Measurements from ENCODE around the gene LIPC. TPM values are rescaled to one million over a fixed set of nuclear protein-coding genes. Genes with fewer than 3 reads are reported as not detected.
A peak's percentile ranks its signal among the peaks of the same experiment; 100 is the strongest.

Gene LIPC
- polyA plus RNA-seq, 1 donor (not counting 4 experiments of a cell fraction or from before 2014, with no cell fraction given): not detected

DNA sequence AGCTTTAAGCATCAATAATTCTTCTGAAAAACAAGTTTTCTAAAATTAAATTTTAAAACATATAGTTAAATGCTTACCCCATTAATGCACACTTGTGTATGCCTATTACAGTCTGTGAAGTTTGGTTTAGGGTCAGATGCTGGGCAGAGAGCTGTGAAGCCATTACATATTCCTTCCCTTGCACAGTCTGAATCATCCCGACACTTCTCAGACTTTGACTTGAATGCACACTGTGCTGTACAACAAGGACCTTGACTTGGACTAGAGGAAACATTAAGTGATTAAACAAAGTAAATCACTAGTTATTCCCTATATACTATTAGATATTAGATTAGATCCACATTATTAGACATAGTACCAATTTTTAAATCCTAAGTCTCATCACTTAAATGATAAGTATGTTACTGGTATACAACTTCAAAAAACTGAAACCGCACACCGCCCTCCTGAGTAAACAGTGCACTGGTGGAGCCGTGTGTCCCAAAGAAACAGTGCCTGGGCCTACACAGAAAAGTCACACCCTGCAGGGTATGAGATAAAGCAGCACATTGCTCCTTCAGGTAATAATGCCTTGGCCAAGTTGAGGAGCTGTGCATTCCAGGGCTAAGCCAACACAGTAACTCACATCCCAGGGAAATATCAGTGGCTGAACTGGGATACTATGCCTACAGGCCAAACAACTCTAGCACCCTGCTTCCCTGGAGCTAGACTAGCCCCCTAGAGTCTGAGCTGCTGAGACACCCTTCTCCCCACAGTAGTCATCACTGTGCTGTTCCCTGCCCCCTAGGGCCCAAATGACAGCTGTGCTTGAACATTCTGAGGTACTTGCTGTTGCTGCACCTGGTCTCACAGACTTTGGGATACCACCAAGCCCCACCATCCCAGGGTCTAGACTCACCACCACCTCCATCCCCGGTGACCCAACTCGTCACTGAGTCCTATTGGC is 180.2 kb downstream of the LIPC start:
- TF ChIP-seq, protein P1, sequence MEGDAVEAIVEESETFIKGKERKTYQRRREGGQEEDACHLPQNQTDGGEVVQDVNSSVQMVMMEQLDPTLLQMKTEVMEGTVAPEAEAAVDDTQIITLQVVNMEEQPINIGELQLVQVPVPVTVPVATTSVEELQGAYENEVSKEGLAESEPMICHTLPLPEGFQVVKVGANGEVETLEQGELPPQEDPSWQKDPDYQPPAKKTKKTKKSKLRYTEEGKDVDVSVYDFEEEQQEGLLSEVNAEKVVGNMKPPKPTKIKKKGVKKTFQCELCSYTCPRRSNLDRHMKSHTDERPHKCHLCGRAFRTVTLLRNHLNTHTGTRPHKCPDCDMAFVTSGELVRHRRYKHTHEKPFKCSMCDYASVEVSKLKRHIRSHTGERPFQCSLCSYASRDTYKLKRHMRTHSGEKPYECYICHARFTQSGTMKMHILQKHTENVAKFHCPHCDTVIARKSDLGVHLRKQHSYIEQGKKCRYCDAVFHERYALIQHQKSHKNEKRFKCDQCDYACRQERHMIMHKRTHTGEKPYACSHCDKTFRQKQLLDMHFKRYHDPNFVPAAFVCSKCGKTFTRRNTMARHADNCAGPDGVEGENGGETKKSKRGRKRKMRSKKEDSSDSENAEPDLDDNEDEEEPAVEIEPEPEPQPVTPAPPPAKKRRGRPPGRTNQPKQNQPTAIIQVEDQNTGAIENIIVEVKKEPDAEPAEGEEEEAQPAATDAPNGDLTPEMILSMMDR (optimal IDR thresholded peaks at IDR 0.05 in 1 of 3, IDR thresholded peaks at IDR 0.05 in 1 of 3, conservative IDR thresholded peaks at IDR 0.05 in 1 of 3; ENCODE audit: extremely low read depth in 1 of 3, insufficient read depth in 2 of 3, low read length in 3 of 3): peak in 2 of 3 experiments; percentile 7 to 9
- TF ChIP-seq EZH2 (IDR thresholded peaks at IDR 0.05; ENCODE audit: low read length): no peak
- no peaks in the 10 kb centered on the region for H3K4me1 ChIP-seq (ENCODE audit: control insufficient read depth, extremely low read depth, insufficient read depth, low read length)
- no peak overlapping the region for H3K4me2 ChIP-seq (ENCODE audit: control insufficient read depth, extremely low read depth, insufficient read depth, low read depth, low read length)
- dilution Hi-C loops (cut with MboI; ENCODE audit: extremely low pct_ligation_motif_present, low sequenced_read_pairs): no loop called here
- no peaks in the 10 kb centered on the region for H4K20me1 ChIP-seq (ENCODE audit: control insufficient read depth, extremely low read depth, insufficient read depth, low read length)
- no peak overlapping the region for H3K4me3 ChIP-seq (ENCODE audit: control insufficient read depth in 2 of 3, extremely low read depth in 1 of 3, insufficient read depth in 2 of 3, low read depth in 1 of 3, low read length in 3 of 3)
- no peak overlapping the region for H3K9ac ChIP-seq (ENCODE audit: control insufficient read depth, extremely low read depth, insufficient read depth, low read length)
- H2AFZ ChIP-seq (ENCODE audit: control insufficient read depth, low read length): no peak overlapping the region
- peaks cover 2% of the 10 kb centered on the region for H3K9me3 ChIP-seq (ENCODE audit: control insufficient read depth, low read depth, low read length)
- peaks cover 11% of the 10 kb centered on the region for H3K79me2 ChIP-seq (ENCODE audit: control insufficient read depth, insufficient read depth, low read length)
- no peaks in the 10 kb centered on the region for H3K9me1 ChIP-seq (ENCODE audit: control insufficient read depth, extremely low read depth, insufficient read depth, low read length)
- H3K27ac ChIP-seq (ENCODE audit: control insufficient read depth, insufficient read depth, low read length): no peak overlapping the region
- FAIRE-seq: no peak
- peaks cover 3 to 8% of the 10 kb centered on the region in 2 experiments for H3K36me3 ChIP-seq (ENCODE audit: control insufficient read depth in 2 of 2, extremely low read depth in 1 of 2, insufficient read depth in 2 of 2, low read length in 2 of 2)
- no peaks in the 10 kb centered on the region for H3K27me3 ChIP-seq (ENCODE audit: control insufficient read depth, extremely low read depth, insufficient read depth, low read length)
- DNase-seq (ENCODE audit: low read depth, low spot score): no peak

DNA sequence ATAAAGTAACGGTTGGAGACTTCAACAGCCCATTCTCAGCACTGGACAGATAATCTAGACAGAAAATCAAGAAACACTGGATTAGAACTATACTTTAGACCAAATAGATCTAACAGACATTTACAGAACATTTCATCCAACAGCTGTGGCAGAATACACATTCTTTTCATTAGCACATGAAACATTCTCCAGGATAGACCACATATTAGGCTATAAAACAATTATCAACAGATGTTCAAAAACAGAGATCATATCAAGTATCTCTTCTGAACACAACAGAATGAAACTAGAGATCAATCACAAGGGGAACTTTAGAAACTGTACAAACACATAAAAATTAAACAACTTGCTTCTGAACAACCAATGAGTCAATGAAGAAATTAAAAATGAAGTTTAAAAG is 184.4 kb downstream of the LIPC start:
- no peak overlapping the region for H2AFZ ChIP-seq (ENCODE audit: control insufficient read depth, low read length)
- no peak overlapping the region for H3K4me2 ChIP-seq (ENCODE audit: control insufficient read depth, extremely low read depth, insufficient read depth, low read depth, low read length)
- FAIRE-seq (peak; percentile 52), DNase-seq (ENCODE audit: low read depth, low spot score) (no peak)
- H3K9me3 ChIP-seq (ENCODE audit: control insufficient read depth, low read depth, low read length): peaks cover 2% of the 10 kb centered on the region
- no peak for TF ChIP-seq EZH2 (IDR thresholded peaks at IDR 0.05; ENCODE audit: low read length)
- TF ChIP-seq, protein P1 (optimal IDR thresholded peaks at IDR 0.05 in 1 of 3, IDR thresholded peaks at IDR 0.05 in 1 of 3, conservative IDR thresholded peaks at IDR 0.05 in 1 of 3; ENCODE audit: extremely low read depth in 1 of 3, insufficient read depth in 2 of 3, low read length in 3 of 3): no peak
- H3K27me3 ChIP-seq (ENCODE audit: control insufficient read depth, extremely low read depth, insufficient read depth, low read length): no peaks in the 10 kb centered on the region
- H3K4me3 ChIP-seq (ENCODE audit: control insufficient read depth in 2 of 3, extremely low read depth in 1 of 3, insufficient read depth in 2 of 3, low read depth in 1 of 3, low read length in 3 of 3): no peak overlapping the region
- H4K20me1 ChIP-seq (ENCODE audit: control insufficient read depth, extremely low read depth, insufficient read depth, low read length): no peaks in the 10 kb centered on the region
- H3K27ac ChIP-seq (ENCODE audit: control insufficient read depth, insufficient read depth, low read length): no peak overlapping the region
- H3K9me1 ChIP-seq (ENCODE audit: control insufficient read depth, extremely low read depth, insufficient read depth, low read length): no peaks in the 10 kb centered on the region
- H3K79me2 ChIP-seq (ENCODE audit: control insufficient read depth, insufficient read depth, low read length): peaks cover 17% of the 10 kb centered on the region
- dilution Hi-C loops (cut with MboI; ENCODE audit: extremely low pct_ligation_motif_present, low sequenced_read_pairs): no loop called here
- H3K36me3 ChIP-seq (ENCODE audit: control insufficient read depth in 2 of 2, extremely low read depth in 1 of 2, insufficient read depth in 2 of 2, low read length in 2 of 2): peaks cover 1 to 8% of the 10 kb centered on the region in 2 experiments
- H3K9ac ChIP-seq (ENCODE audit: control insufficient read depth, extremely low read depth, insufficient read depth, low read length): no peak overlapping the region
- peaks cover under 1% of the 10 kb centered on the region for H3K4me1 ChIP-seq (ENCODE audit: control insufficient read depth, extremely low read depth, insufficient read depth, low read length)

Small RNA genes within 50 kb of the gene (small RNA-seq; reads per million reads assigned to genes)
- gene AC084781.2 (ENCODE audit: insufficient read length in 3 of 3, low read depth in 3 of 3, low replicate concordance in 1 of 3): 0 reads per million in 3 experiments
